Osteoblast (primary cell): ENCODE measurements around the gene ERCC4. TPM values are rescaled to one million over a fixed set of nuclear protein-coding genes. Genes with fewer than 3 reads are reported as not detected.
"Not testable (repeated sequence)": the region's sequence is repeated elsewhere in the genome, so short reads cannot be mapped to it uniquely, and the experiment has no call there.

Source experiments
- DNase-seq: peaks from one replicate; pipeline ENCODE4 v3.0.0; 2011; ENCODE audit warnings: low spot score, mixed read lengths; ENCODE audit not compliant: insufficient read length; ENCODE audit errors: missing footprints
- H2AFZ ChIP-seq: 2 replicates; pipeline ENCODE4 v1.6.0; 2011; ENCODE audit warnings: mild to moderate bottlenecking, low read length
- H3K27ac ChIP-seq: 2 replicates; pipeline ENCODE4 v1.5.1; 2011; ENCODE audit warnings: mild to moderate bottlenecking, low read depth, low read length, moderate library complexity
- H3K27me3 ChIP-seq: 2 replicates; pipeline ENCODE4 v1.6.0; 2012; ENCODE audit warnings: mild to moderate bottlenecking, control low read depth, inconsistent platforms, low read length, moderate library complexity; ENCODE audit not compliant: insufficient read depth
- H3K36me3 ChIP-seq: 2 replicates; pipeline ENCODE4 v1.5.1; 2011; ENCODE audit warnings: mild to moderate bottlenecking, low read length, control low read depth, moderate library complexity; ENCODE audit not compliant: insufficient read depth
- H3K4me1 ChIP-seq: 2 replicates; pipeline ENCODE4 v1.5.1; 2011; ENCODE audit warnings: mild to moderate bottlenecking, low read length, control low read depth, moderate library complexity; ENCODE audit not compliant: insufficient read depth
- H3K4me2 ChIP-seq: 2 replicates; pipeline ENCODE4 v1.6.0; 2011; ENCODE audit warnings: mild to moderate bottlenecking, low read length; ENCODE audit not compliant: insufficient read depth
- H3K4me3 ChIP-seq: fragments of 200-600 bp; sonication (generic); 3 replicates; pipeline ENCODE4 v1.5.1; 2012; ENCODE audit warnings: mild to moderate bottlenecking, low read length, inconsistent platforms; ENCODE audit not compliant: insufficient read depth
- H3K79me2 ChIP-seq: 2 replicates; pipeline ENCODE4 v1.6.0; 2012; ENCODE audit warnings: mild to moderate bottlenecking, low read length, control low read depth, inconsistent platforms; ENCODE audit not compliant: insufficient read depth
- H3K9me3 ChIP-seq: 2 replicates; pipeline ENCODE4 v1.5.1; 2011; ENCODE audit warnings: low read depth, low read length, control low read depth
- H4K20me1 ChIP-seq: 2 replicates; pipeline ENCODE4 v1.6.0; 2012; ENCODE audit warnings: mild to moderate bottlenecking, low read length, control low read depth; ENCODE audit not compliant: insufficient read depth
- total RNA-seq: library from RNA; depleted of rRNA; stranded (reverse); fragments of >200 nt; gene quantifications from 2 replicates; pipeline ENCODE4 v1.2.3, GENCODE V29; 2012
- TF ChIP-seq, protein P1 (sequence below): IDR thresholded peaks from 2 replicates; pipeline ENCODE4 v1.5.1; 2011; ENCODE audit warnings: mild to moderate bottlenecking, low read depth, low read length, moderate library complexity; ENCODE audit errors: extremely low read depth

Gene ERCC4
- total RNA-seq, 1 donor, result 9.0 TPM

- H2AFZ ChIP-seq, result no peak overlapping the region
- H3K79me2 ChIP-seq, result no peaks in the 10 kb centered on the region
- TF ChIP-seq, protein P1, sequence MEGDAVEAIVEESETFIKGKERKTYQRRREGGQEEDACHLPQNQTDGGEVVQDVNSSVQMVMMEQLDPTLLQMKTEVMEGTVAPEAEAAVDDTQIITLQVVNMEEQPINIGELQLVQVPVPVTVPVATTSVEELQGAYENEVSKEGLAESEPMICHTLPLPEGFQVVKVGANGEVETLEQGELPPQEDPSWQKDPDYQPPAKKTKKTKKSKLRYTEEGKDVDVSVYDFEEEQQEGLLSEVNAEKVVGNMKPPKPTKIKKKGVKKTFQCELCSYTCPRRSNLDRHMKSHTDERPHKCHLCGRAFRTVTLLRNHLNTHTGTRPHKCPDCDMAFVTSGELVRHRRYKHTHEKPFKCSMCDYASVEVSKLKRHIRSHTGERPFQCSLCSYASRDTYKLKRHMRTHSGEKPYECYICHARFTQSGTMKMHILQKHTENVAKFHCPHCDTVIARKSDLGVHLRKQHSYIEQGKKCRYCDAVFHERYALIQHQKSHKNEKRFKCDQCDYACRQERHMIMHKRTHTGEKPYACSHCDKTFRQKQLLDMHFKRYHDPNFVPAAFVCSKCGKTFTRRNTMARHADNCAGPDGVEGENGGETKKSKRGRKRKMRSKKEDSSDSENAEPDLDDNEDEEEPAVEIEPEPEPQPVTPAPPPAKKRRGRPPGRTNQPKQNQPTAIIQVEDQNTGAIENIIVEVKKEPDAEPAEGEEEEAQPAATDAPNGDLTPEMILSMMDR, result no peak
- no peaks in the 10 kb centered on the region for H3K9me3 ChIP-seq
- H3K27ac ChIP-seq, result no peak overlapping the region
- H3K36me3 ChIP-seq, result no peaks in the 10 kb centered on the region
- DNase-seq, result no peak
- H4K20me1 ChIP-seq, result no peaks in the 10 kb centered on the region
- H3K4me1 ChIP-seq, result no peaks in the 10 kb centered on the region
- H3K27me3 ChIP-seq, result peaks cover 2% of the 10 kb centered on the region
- H3K4me2 ChIP-seq, result no peak overlapping the region
- H3K4me3 ChIP-seq, result no peak overlapping the region
Observed at GRCh38 chr16:13883276-13883675, 36.7 kb upstream of the ERCC4 start.

- peaks cover 2% of the 10 kb centered on the region for H3K27me3 ChIP-seq
- no peaks in the 10 kb centered on the region for H3K4me1 ChIP-seq
- H2AFZ ChIP-seq, result no peak overlapping the region
- H3K79me2 ChIP-seq, result no peaks in the 10 kb centered on the region
- no peak overlapping the region for H3K27ac ChIP-seq
- no peak for DNase-seq
- no peak overlapping the region for H3K4me2 ChIP-seq
- no peaks in the 10 kb centered on the region for H4K20me1 ChIP-seq
- no peaks in the 10 kb centered on the region for H3K36me3 ChIP-seq
- TF ChIP-seq, protein P1, result no peak
- no peak overlapping the region for H3K4me3 ChIP-seq
- no peaks in the 10 kb centered on the region for H3K9me3 ChIP-seq
Observed at GRCh38 chr16:13883881-13884280, 36.1 kb upstream of the ERCC4 start.

GRCh38 chr16:13885700-13886099 lies 34.3 kb upstream of the ERCC4 start:
- Histone ChIP-seq H2AFZ (no peak overlapping the region), H3K4me1 (no peaks in the 10 kb centered on the region), H3K27me3 (peaks cover 2% of the 10 kb centered on the region), H3K27ac (no peak overlapping the region), H3K4me2 (no peak overlapping the region), H3K9me3 (no peaks in the 10 kb centered on the region), H3K79me2 (no peaks in the 10 kb centered on the region), H3K36me3 (no peaks in the 10 kb centered on the region), H4K20me1 (no peaks in the 10 kb centered on the region), H3K4me3 (no peak overlapping the region)
- peak; percentile 22 for DNase-seq
- TF ChIP-seq, protein P1, result no peak

DNA sequence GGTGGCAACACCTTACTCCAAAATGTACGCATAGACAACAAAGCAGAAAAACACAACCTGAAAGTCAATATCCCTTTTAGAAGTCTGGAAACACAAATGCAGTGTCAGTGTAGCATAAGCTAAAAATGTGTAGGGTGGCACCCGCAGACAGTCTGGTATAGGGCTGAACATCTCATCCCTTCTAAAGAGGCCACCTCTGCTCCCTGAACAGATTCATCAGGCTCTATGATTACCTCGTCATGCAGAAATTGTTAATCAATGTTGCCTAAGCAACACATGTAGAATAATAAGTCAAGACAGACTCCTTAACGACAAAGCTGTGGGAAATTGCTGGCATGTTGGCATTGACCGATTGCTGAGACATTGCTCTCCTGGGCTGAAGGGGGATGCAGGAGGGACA lies 33.3 kb upstream of the ERCC4 start:
- Histone ChIP-seq H3K36me3 (no peaks in the 10 kb centered on the region), H4K20me1 (no peaks in the 10 kb centered on the region), H3K4me1 (no peaks in the 10 kb centered on the region), H2AFZ (no peak overlapping the region), H3K27me3 (peaks cover 2% of the 10 kb centered on the region), H3K4me2 (no peak overlapping the region), H3K9me3 (no peaks in the 10 kb centered on the region), H3K4me3 (no peak overlapping the region), H3K79me2 (no peaks in the 10 kb centered on the region), H3K27ac (no peak overlapping the region)
- peak; percentile 49 for DNase-seq
- TF ChIP-seq, protein P1, result no peak

- not testable (repeated sequence) for H3K4me2 ChIP-seq, H2AFZ ChIP-seq, H3K27me3 ChIP-seq, DNase-seq, H3K9me3 ChIP-seq, H3K79me2 ChIP-seq, H3K4me3 ChIP-seq, H4K20me1 ChIP-seq, H3K4me1 ChIP-seq, H3K27ac ChIP-seq, H3K36me3 ChIP-seq
Observed at GRCh38 chr16:13889323-13889722, 30.6 kb upstream of the ERCC4 start.
